Pancreas (tissue), 10 donors: ENCODE results near the gene CC2D1A. TPM values are rescaled to one million over a fixed set of nuclear protein-coding genes. Genes with fewer than 3 reads are reported as not detected.

ENCODE experiments used
- ATAC-seq, 4 donors: fragments of 200-7000 bp; cut with Tn5 transposase; one replicate each; pipeline versions ENCODE4 v1.8.0 to v1.9.1; 2020; ENCODE audit warnings: mild to moderate bottlenecking in 4 of 4, moderate library complexity in 4 of 4
- DNase-seq, 6 donors: peaks; one replicate each; pipeline ENCODE4 v3.0.0-alpha.2; 2020
- FAIRE-seq: peaks from 2 replicates; lab custom pipeline; 2012; peaks lifted over from hg19 to GRCh38; lab: Jason Lieb, UNC
- H3K27ac ChIP-seq, 4 donors: fragments of 200-600 bp; sonication (generic); 1 replicate in 3 of 4; 2 replicates in 1 of 4; pipeline versions ENCODE4 v1.5.0 to v1.8.0; 2020
- H3K27me3 ChIP-seq, 4 donors: fragments of 200-600 bp; one replicate each; pipeline ENCODE4 v1.8.0; 2021
- H3K36me3 ChIP-seq, 3 donors: fragments of 200-600 bp; sonication (generic) in 1 of 3; one replicate each; pipeline versions ENCODE4 v1.5.0 to v1.8.0; 2020 to 2021
- H3K4me1 ChIP-seq, 3 donors: fragments of 200-600 bp; one replicate each; pipeline ENCODE4 v1.8.0; 2021
- H3K4me3 ChIP-seq, 4 donors: fragments of 200-600 bp; sonication (generic) in 2 of 4; one replicate each; pipeline versions ENCODE4 v1.5.0 to v1.8.0; 2020 to 2021
- H3K9me3 ChIP-seq, 4 donors: fragments of 200-600 bp; one replicate each; pipeline ENCODE4 v1.8.0; 2021
- CTCF ChIP-seq, 4 donors: fragments of 200-600 bp; sonication (generic) in 3 of 4; IDR thresholded peaks; one replicate each; pipeline versions ENCODE4 v1.5.0 to v1.8.0; 2021; ENCODE audit warnings: antibody characterized with exemption in 4 of 4
- WGBS, 2 donors: extraction: QIAGEN DNeasy Blood & Tissue Kit; methylation state at CpG; one replicate each; pipeline ENCODE4 v1.1.7; 2013; 5-methylcytosine and 5-hydroxymethylcytosine counted together
- intact Hi-C, 3 donors: fragments of 100-400 bp; cut with DNase I; formaldehyde crosslinking; loops; one replicate each; pipeline versions ENCODE4 v1.11.1 to v1.14.2; 2022
- polyA plus RNA-seq, 2 donors: library from polyadenylated mRNA; stranded (reverse); fragments of 200-250 nt; gene quantifications; one replicate each; pipeline ENCODE4 v1.2.3, GENCODE V29; 2013
- total RNA-seq, 6 donors: library from RNA; stranded (reverse); fragmentation: NEBNext Ultra II Directional in 4 of 6; extraction: Animal tissue kit (Norgen Biotek cat#: 25700) in 4 of 6; gene quantifications; one replicate each; pipeline versions ENCODE4 v1.2.1 to v1.2.4, GENCODE V29; 2021 to 2023
- donor health status: healthy with polysubstance abuse.
- donor health status: DM: no; HTN: no; CAD: no; lungs with moderate emphysema.
- donor health status: DM: no; HTN: no; CAD: no.
- donor health status: control.
- donor health status: control.
- donor health status: Bipolar disorder and iron deficiency.
- donor health status: DM: yes; HTN: yes; CAD: no.
- donor health status: DM: no; HTN: no; CAD: no.
- donor health status: DM: no; HTN: no; CAD: no.
- donor health status: DM: yes; HTN: yes; CAD: no.

The CC2D1A gene
- total and polyA plus RNA-seq, 8 donors, result 23.0 to 78.6 (median 27.2) TPM

GRCh38 chr19:13870873-13871272, 35.1 kb upstream of the CC2D1A start:
- no peak for TF ChIP-seq CTCF (IDR thresholded peaks at IDR 0.05)
- Histone ChIP-seq H3K4me1 (peaks cover 0 to 3% (median 0%) of the 10 kb centered on the region in 3 donors), H3K27ac (no peak overlapping the region), H3K9me3 (no peaks in the 10 kb centered on the region), H3K4me3 (no peak overlapping the region), H3K27me3 (no peaks in the 10 kb centered on the region), H3K36me3 (no peaks in the 10 kb centered on the region)
- 91 to 98% methylated on average over 4 of the region's 4 CpGs for WGBS, 2 donors
- no peak for FAIRE-seq
- intact Hi-C loops, result loop anchor here in 1 of 3 donors (10.0 kb wide), 1 partner anchor 266 kb away; no protein-coding TSS in a partner anchor
- no peak for ATAC-seq
- peak in 1 of 6 donors; percentile 15 for DNase-seq

GRCh38 chr19:13872339-13872694, 33.7 kb upstream of the CC2D1A start:
- intact Hi-C loops, result loop anchor here in 1 of 3 donors (10.0 kb wide), 1 partner anchor 268 kb away; no protein-coding TSS in a partner anchor
- Histone ChIP-seq H3K4me1 (no peaks in the 10 kb centered on the region), H3K27ac (no peak overlapping the region), H3K9me3 (no peaks in the 10 kb centered on the region), H3K36me3 (no peaks in the 10 kb centered on the region), H3K4me3 (peak overlapping the region in 3 of 4 donors; percentile 20 to 43 (median 32)), H3K27me3 (no peaks in the 10 kb centered on the region)
- ATAC-seq, result peak in 1 of 4 donors; percentile 12
- TF ChIP-seq CTCF (IDR thresholded peaks at IDR 0.05), result no peak
- no peak for FAIRE-seq
- no peak for DNase-seq
- WGBS, 2 donors, result 7 to 17% methylated on average over 5 of the region's 5 CpGs

GRCh38 chr19:13872695-13873389, 33.2 kb upstream of the CC2D1A start:
- ATAC-seq, result peak; percentile 66 to 89 (median 67)
- Histone ChIP-seq H3K9me3 (no peaks in the 10 kb centered on the region), H3K4me1 (no peaks in the 10 kb centered on the region), H3K36me3 (no peaks in the 10 kb centered on the region), H3K4me3 (peak overlapping the region; percentile 3 to 43 (median 26)), H3K27ac (no peak overlapping the region), H3K27me3 (no peaks in the 10 kb centered on the region)
- no peak for FAIRE-seq
- intact Hi-C loops, result loop anchor here in 1 of 3 donors (10.0 kb wide), 1 partner anchor 268 kb away; no protein-coding TSS in a partner anchor
- DNase-seq, result peak in 4 of 6 donors; percentile 46 to 74 (median 64)
- no peak for TF ChIP-seq CTCF (IDR thresholded peaks at IDR 0.05)
- WGBS, 2 donors, result 1 to 2% methylated on average over 35 to 45 of the region's 45 CpGs

- ATAC-seq (no peak), FAIRE-seq (no peak), DNase-seq (peak in 1 of 6 donors; percentile 37)
- TF ChIP-seq CTCF (IDR thresholded peaks at IDR 0.05), result no peak
- intact Hi-C loops, result loop anchor here in 1 of 3 donors (10.0 kb wide), 1 partner anchor 269 kb away; no protein-coding TSS in a partner anchor
- Histone ChIP-seq H3K27me3 (no peaks in the 10 kb centered on the region), H3K36me3 (no peaks in the 10 kb centered on the region), H3K27ac (no peak overlapping the region), H3K4me1 (no peaks in the 10 kb centered on the region), H3K4me3 (no peak overlapping the region), H3K9me3 (no peaks in the 10 kb centered on the region)
- WGBS, 2 donors, result 72 to 76% methylated on average over 30 to 35 of the region's 35 CpGs
Observed at GRCh38 chr19:13873834-13874515, 32.0 kb upstream of the CC2D1A start.
